Esophagus (tissue), 2 donors: ENCODE data around the gene DGKA. TPM values are rescaled to one million over a fixed set of nuclear protein-coding genes. Genes with fewer than 3 reads are reported as not detected.

Experiments used
- H3K27ac ChIP-seq, 2 donors: one replicate each; pipeline ENCODE4 v1.5.1; 2013; ENCODE audit warnings: low read depth in 2 of 2, mild to moderate bottlenecking in 2 of 2, inconsistent platforms in 1 of 2, low read length in 1 of 2, moderate library complexity in 1 of 2
- H3K27me3 ChIP-seq, 2 donors: one replicate each; pipeline ENCODE4 v1.6.1; 2013; ENCODE audit warnings: low read length in 2 of 2, control low read depth in 1 of 2, mild to moderate bottlenecking in 1 of 2; ENCODE audit not compliant: insufficient read depth in 2 of 2, control insufficient read depth in 1 of 2
- H3K36me3 ChIP-seq, 2 donors: one replicate each; pipeline ENCODE4 v1.6.1; 2013; ENCODE audit warnings: low read length in 1 of 2; ENCODE audit not compliant: control insufficient read depth in 2 of 2, insufficient read depth in 2 of 2
- H3K4me1 ChIP-seq, 2 donors: one replicate each; pipeline ENCODE4 v1.6.1; 2013; ENCODE audit warnings: low read length in 1 of 2; ENCODE audit not compliant: control insufficient read depth in 2 of 2, insufficient read depth in 2 of 2
- H3K4me3 ChIP-seq, 2 donors: one replicate each; pipeline ENCODE4 v1.5.1; 2013; ENCODE audit warnings: low read length in 2 of 2, mild to moderate bottlenecking in 2 of 2, low read depth in 1 of 2, moderate library complexity in 1 of 2
- H3K9me3 ChIP-seq, 2 donors: one replicate each; pipeline ENCODE4 v1.6.1; 2013; ENCODE audit warnings: mild to moderate bottlenecking in 2 of 2, low read depth in 1 of 2, low read length in 1 of 2, moderate library complexity in 1 of 2; ENCODE audit not compliant: control insufficient read depth in 2 of 2, insufficient read depth in 1 of 2
- WGBS, 2 donors: extraction: QIAGEN DNeasy Blood & Tissue Kit; methylation state at CpG; one replicate each; pipeline ENCODE4 v1.1.7; 2013; 5-methylcytosine and 5-hydroxymethylcytosine counted together
- polyA plus RNA-seq, 2 donors: library from polyadenylated mRNA; stranded (reverse); fragments of 200-250 nt; gene quantifications; one replicate each; pipeline ENCODE4 v1.2.3, GENCODE V29; 2013
- donor health status: healthy with polysubstance abuse.
- donor health status: Bipolar disorder and iron deficiency.

DGKA gene
- polyA plus RNA-seq = 100 to 1,000 TPM; 128 to 291 TPM

GRCh38 chr12:55930771-55931316 is at the start of gene DGKA:
Gene DGKA (plus strand): TSS chr12:55931162. CDS start chr12:55936504, 5,342 bp downstream.
- H3K4me1 ChIP-seq = peaks cover 0 to 9% of the 10 kb centered on the region in 2 donors
- H3K27ac ChIP-seq = peak within 1 kb of the TSS; percentile 96 to 99
- no peaks in the 10 kb centered on the region for H3K27me3 ChIP-seq
- WGBS, 2 donors = 17 to 34% methylated on average over 3 of the region's 3 CpGs
- no peaks in the 10 kb centered on the region for H3K36me3 ChIP-seq
- peak within 1 kb of the TSS; percentile 80 to 82 for H3K4me3 ChIP-seq
- no peaks in the 10 kb centered on the region for H3K9me3 ChIP-seq

GRCh38 chr12:55885113-55885512 is 45.8 kb upstream of the DGKA start:
- no peak overlapping the region for H3K4me3 ChIP-seq
- no peaks in the 10 kb centered on the region for H3K9me3 ChIP-seq
- no peak overlapping the region for H3K27ac ChIP-seq
- 71 to 77% methylated on average over 1 of the region's 1 CpG for WGBS, 2 donors
- no peaks in the 10 kb centered on the region for H3K4me1 ChIP-seq
- no peaks in the 10 kb centered on the region for H3K36me3 ChIP-seq
- no peaks in the 10 kb centered on the region for H3K27me3 ChIP-seq

GRCh38 chr12:55891310-55891709 is 39.7 kb upstream of the DGKA start:
- Histone ChIP-seq H3K4me3 (no peak overlapping the region), H3K4me1 (no peaks in the 10 kb centered on the region), H3K36me3 (no peaks in the 10 kb centered on the region), H3K27ac (no peak overlapping the region), H3K9me3 (no peaks in the 10 kb centered on the region), H3K27me3 (no peaks in the 10 kb centered on the region)
- 91 to 93% methylated on average over 4 of the region's 4 CpGs for WGBS, 2 donors

- 90 to 97% methylated on average over 1 of the region's 1 CpG for WGBS, 2 donors
- Histone ChIP-seq H3K4me1 (no peaks in the 10 kb centered on the region), H3K27me3 (no peaks in the 10 kb centered on the region), H3K36me3 (no peaks in the 10 kb centered on the region), H3K4me3 (no peak overlapping the region), H3K27ac (no peak overlapping the region), H3K9me3 (no peaks in the 10 kb centered on the region)
Observed at GRCh38 chr12:55893723-55894122, 37.2 kb upstream of the DGKA start.

- Histone ChIP-seq H3K27me3 (no peaks in the 10 kb centered on the region), H3K4me1 (no peaks in the 10 kb centered on the region), H3K4me3 (no peak overlapping the region), H3K9me3 (no peaks in the 10 kb centered on the region), H3K27ac (no peak overlapping the region), H3K36me3 (peaks cover 16 to 19% of the 10 kb centered on the region in 2 donors)
- 45 to 50% methylated on average over 2 of the region's 2 CpGs for WGBS, 2 donors
Observed at GRCh38 chr12:55899082-55899481, 31.9 kb upstream of the DGKA start.

GRCh38 chr12:55901881-55902490 is 29.0 kb upstream of the DGKA start:
- WGBS, 2 donors = 92 to 95% methylated on average over 7 of the region's 7 CpGs
- Histone ChIP-seq H3K27me3 (no peaks in the 10 kb centered on the region), H3K4me3 (no peak overlapping the region), H3K36me3 (peaks cover 16 to 19% of the 10 kb centered on the region in 2 donors), H3K27ac (no peak overlapping the region), H3K4me1 (no peaks in the 10 kb centered on the region), H3K9me3 (no peaks in the 10 kb centered on the region)

GRCh38 chr12:55906056-55906455 is 24.9 kb upstream of the DGKA start:
- no peaks in the 10 kb centered on the region for H3K27me3 ChIP-seq
- 46 to 59% methylated on average over 1 of the region's 1 CpG for WGBS, 2 donors
- H3K27ac ChIP-seq = no peak overlapping the region

GRCh38 chr12:55908726-55909512 is 22.0 kb upstream of the DGKA start:
- WGBS, 2 donors = 48 to 56% methylated on average over 8 of the region's 8 CpGs
- H3K4me3 ChIP-seq = no peak overlapping the region
- no peak overlapping the region for H3K27ac ChIP-seq
- no peaks in the 10 kb centered on the region for H3K9me3 ChIP-seq
- no peaks in the 10 kb centered on the region for H3K27me3 ChIP-seq
- H3K4me1 ChIP-seq = no peaks in the 10 kb centered on the region
- no peaks in the 10 kb centered on the region for H3K36me3 ChIP-seq

More at GRCh38 chr12:55906056-55906455, 24.9 kb upstream of the DGKA start:
- H3K36me3 ChIP-seq = peaks cover 16 to 17% of the 10 kb centered on the region in 2 donors
- H3K9me3 ChIP-seq = no peaks in the 10 kb centered on the region
- H3K4me3 ChIP-seq = no peak overlapping the region
- H3K4me1 ChIP-seq = no peaks in the 10 kb centered on the region

GRCh38 chr12:55909513-55909884 is 21.5 kb upstream of the DGKA start:
- WGBS, 2 donors = 54 to 62% methylated on average over 2 of the region's 2 CpGs
- Histone ChIP-seq H3K4me1 (no peaks in the 10 kb centered on the region), H3K9me3 (no peaks in the 10 kb centered on the region), H3K36me3 (no peaks in the 10 kb centered on the region), H3K4me3 (no peak overlapping the region), H3K27ac (no peak overlapping the region), H3K27me3 (no peaks in the 10 kb centered on the region)
